Measurements from ENCODE around the gene CLPTM1L.

DNA sequence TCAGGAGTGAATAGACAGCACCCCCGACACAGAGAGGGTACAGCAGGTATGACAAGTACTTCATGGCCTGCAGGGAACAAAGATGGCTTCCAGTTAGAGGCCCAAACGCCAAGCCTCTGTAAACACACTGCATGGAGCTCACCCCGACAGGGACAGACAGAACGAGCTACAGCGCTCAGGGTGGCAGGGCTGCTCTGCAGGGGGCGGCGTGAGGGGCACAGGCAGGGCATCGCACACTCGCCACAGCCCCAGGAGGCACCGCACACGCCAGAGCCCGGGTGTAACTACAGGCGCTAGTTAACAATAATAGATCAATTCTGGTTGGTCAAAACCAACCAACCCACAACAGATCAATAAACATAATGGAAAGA, 21.1 kb downstream of the CLPTM1L start:
- TF ChIP-seq, protein P1, sequence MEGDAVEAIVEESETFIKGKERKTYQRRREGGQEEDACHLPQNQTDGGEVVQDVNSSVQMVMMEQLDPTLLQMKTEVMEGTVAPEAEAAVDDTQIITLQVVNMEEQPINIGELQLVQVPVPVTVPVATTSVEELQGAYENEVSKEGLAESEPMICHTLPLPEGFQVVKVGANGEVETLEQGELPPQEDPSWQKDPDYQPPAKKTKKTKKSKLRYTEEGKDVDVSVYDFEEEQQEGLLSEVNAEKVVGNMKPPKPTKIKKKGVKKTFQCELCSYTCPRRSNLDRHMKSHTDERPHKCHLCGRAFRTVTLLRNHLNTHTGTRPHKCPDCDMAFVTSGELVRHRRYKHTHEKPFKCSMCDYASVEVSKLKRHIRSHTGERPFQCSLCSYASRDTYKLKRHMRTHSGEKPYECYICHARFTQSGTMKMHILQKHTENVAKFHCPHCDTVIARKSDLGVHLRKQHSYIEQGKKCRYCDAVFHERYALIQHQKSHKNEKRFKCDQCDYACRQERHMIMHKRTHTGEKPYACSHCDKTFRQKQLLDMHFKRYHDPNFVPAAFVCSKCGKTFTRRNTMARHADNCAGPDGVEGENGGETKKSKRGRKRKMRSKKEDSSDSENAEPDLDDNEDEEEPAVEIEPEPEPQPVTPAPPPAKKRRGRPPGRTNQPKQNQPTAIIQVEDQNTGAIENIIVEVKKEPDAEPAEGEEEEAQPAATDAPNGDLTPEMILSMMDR (IDR thresholded peaks at IDR 0.05), result no peak
- TF ChIP-seq POLR2A (IDR thresholded peaks at IDR 0.05), result no peak
